SK-N-SH (cell line): ENCODE results near the gene KIF19. TPM values are rescaled to one million over a fixed set of nuclear protein-coding genes. Genes with fewer than 3 reads are reported as not detected.

ENCODE experiments used
- CTCF ChIA-PET: fragments of 300-600, 350-600 bp; formaldehyde crosslinking; extraction: SDS; loops from one replicate; lab custom pipeline; 2021; lab: Yijun Ruan, JAX
- POLR2A ChIA-PET: fragments of 350-600 bp; sonication (Branson Sonifier 250); formaldehyde crosslinking; extraction: SDS; loops from one replicate; lab custom pipeline; 2020; ENCODE audit warnings: antibody characterized with exemption, inconsistent platforms; lab: Yijun Ruan, JAX
- DNase-seq: peaks from one replicate; pipeline ENCODE4 v3.0.0; 2012
- H2AFZ ChIP-seq: fragments of 200-600 bp; sonication (generic); 2 replicates; pipeline ENCODE4 v1.8.1; 2016; ENCODE audit warnings: antibody characterized with exemption, mild to moderate bottlenecking, low read depth
- H3F3A ChIP-seq: fragments of 200-600 bp; sonication (generic); replicated peaks from 2 replicates; pipeline ENCODE3; 2016; ENCODE audit warnings: antibody characterized with exemption, mild to moderate bottlenecking; ENCODE audit not compliant: insufficient read depth
- H3K27ac ChIP-seq, 2 experiments: fragments of 200-500 bp in 1 of 2; fragments of 200-600 bp in 1 of 2; sonication (Bioruptor generic) in 1 of 2; sonication (generic), shearing (Covaris generic) in 1 of 2; 2 replicates each; pipeline versions ENCODE4 v1.5.1 to v1.6.1; 2014 to 2016; ENCODE audit warnings: low read depth in 2 of 2, inconsistent platforms in 1 of 2, low read length in 1 of 2, mild to moderate bottlenecking in 1 of 2, mixed read lengths in 1 of 2
- H3K27me3 ChIP-seq: fragments of 200-600 bp; sonication (generic), shearing (Covaris generic); 2 replicates; pipeline ENCODE4 v1.6.1; 2016; ENCODE audit warnings: mixed run types; ENCODE audit not compliant: insufficient read depth
- H3K36me3 ChIP-seq, 2 experiments: fragments of 200-500 bp in 1 of 2; fragments of 200-600 bp in 1 of 2; sonication (Bioruptor generic) in 1 of 2; sonication (generic) in 1 of 2; replicated peaks in 1 of 2; 2 replicates each; pipeline versions ENCODE3 to v1.5.1; 2014 to 2016; ENCODE audit warnings: low read length in 1 of 2, mild to moderate bottlenecking in 1 of 2; ENCODE audit not compliant: insufficient read depth in 2 of 2, control insufficient read depth in 1 of 2
- H3K4me1 ChIP-seq, 2 experiments: fragments of 200-500 bp in 1 of 2; fragments of 200-600 bp in 1 of 2; sonication (Bioruptor generic) in 1 of 2; sonication (generic), shearing (Covaris generic) in 1 of 2; 2 replicates each; pipeline versions ENCODE4 v1.5.1 to v1.6.1; 2014 to 2016; ENCODE audit warnings: low read depth in 1 of 2, low read length in 1 of 2, mixed run types in 1 of 2; ENCODE audit not compliant: insufficient read depth in 2 of 2, control insufficient read depth in 1 of 2
- H3K4me2 ChIP-seq: fragments of 200-600 bp; sonication (generic), shearing (Covaris generic); 2 replicates; pipeline ENCODE4 v1.6.1; 2017; ENCODE audit warnings: mixed run types
- H3K4me3 ChIP-seq, 2 experiments: fragments of 200-500 bp in 1 of 2; fragments of 200-600 bp in 1 of 2; sonication (Bioruptor generic) in 1 of 2; sonication (generic), shearing (Covaris generic) in 1 of 2; 2 replicates each; pipeline versions ENCODE4 v1.5.1 to v1.8.1; 2014 to 2016; ENCODE audit warnings: low read depth in 2 of 2, inconsistent platforms in 1 of 2, low read length in 1 of 2, mild to moderate bottlenecking in 1 of 2, mixed read lengths in 1 of 2, moderate library complexity in 1 of 2
- H3K79me2 ChIP-seq: fragments of 200-600 bp; sonication (generic); 2 replicates; pipeline ENCODE4 v1.8.1; 2017; ENCODE audit warnings: mild to moderate bottlenecking; ENCODE audit not compliant: insufficient read depth
- H3K9ac ChIP-seq: fragments of 200-600 bp; sonication (generic); 2 replicates; pipeline ENCODE4 v1.6.1; 2017; ENCODE audit warnings: mixed run types
- H3K9me2 ChIP-seq: fragments of 200-600 bp; sonication (generic); 2 replicates; pipeline ENCODE4 v1.6.1; 2017; ENCODE audit warnings: mixed run types
- H3K9me3 ChIP-seq: fragments of 200-600 bp; sonication (generic); 2 replicates; pipeline ENCODE4 v1.6.1; 2017; ENCODE audit warnings: mixed run types, mild to moderate bottlenecking, moderate library complexity
- H4K20me1 ChIP-seq: fragments of 200-600 bp; sonication (generic); 2 replicates; pipeline ENCODE4 v1.6.1; 2017; ENCODE audit warnings: mild to moderate bottlenecking, mixed run types; ENCODE audit not compliant: insufficient read depth
- CHD2 ChIP-seq: fragments of 150-350 bp; IDR thresholded peaks from 2 replicates; pipeline ENCODE4 v1.6.1; 2018; ENCODE audit warnings: low read length; ENCODE audit not compliant: partially characterized antibody
- EZH2phosphoT487 ChIP-seq: fragments of 200-600 bp; sonication (generic); IDR thresholded peaks from 2 replicates; pipeline ENCODE4 v1.6.1; 2017; ENCODE audit warnings: low read depth, mixed run types, mild to moderate bottlenecking, antibody characterized with exemption, moderate library complexity, borderline replicate concordance
- FOSL2 ChIP-seq: IDR thresholded peaks from 2 replicates; pipeline ENCODE4 v1.4.0; 2012; ENCODE audit warnings: low read depth, mild to moderate bottlenecking, moderate library complexity, borderline replicate concordance
- FOXJ3 ChIP-seq: sonication (generic); formaldehyde crosslinking; IDR thresholded peaks from 2 replicates; pipeline ENCODE4 v1.5.1; 2020; ENCODE audit warnings: mild to moderate bottlenecking, missing genetic modification reagents
- GABPA ChIP-seq: IDR thresholded peaks from 2 replicates; pipeline ENCODE4 v1.4.0; 2012; ENCODE audit warnings: low read depth, mild to moderate bottlenecking
- GATA2 ChIP-seq: sonication (generic); formaldehyde crosslinking; IDR thresholded peaks from 2 replicates; pipeline ENCODE4 v1.5.0; 2020; ENCODE audit warnings: mild to moderate bottlenecking, missing genetic modification reagents
- IRF3 ChIP-seq: fragments of 150-350 bp; IDR thresholded peaks from 2 replicates; pipeline ENCODE4 v1.6.1; 2016; ENCODE audit warnings: mild to moderate bottlenecking, low read depth, low read length
- MEF2A ChIP-seq: IDR thresholded peaks from 2 replicates; pipeline ENCODE4 v1.4.0; 2012; ENCODE audit warnings: low read depth, borderline replicate concordance
- NFIC ChIP-seq: IDR thresholded peaks from 2 replicates; pipeline ENCODE4 v1.4.0; 2012; ENCODE audit warnings: borderline replicate concordance
- NRF1 ChIP-seq: IDR thresholded peaks from 2 replicates; pipeline ENCODE4 v1.6.1; 2012; ENCODE audit warnings: low read depth, mild to moderate bottlenecking, low read length
- RCOR1 ChIP-seq: fragments of 150-350 bp; IDR thresholded peaks from 2 replicates; pipeline ENCODE4 v1.6.1; 2017; ENCODE audit warnings: antibody characterized with exemption, low read length
- RFX5 ChIP-seq: IDR thresholded peaks from 2 replicates; pipeline ENCODE4 v1.6.1; 2012; ENCODE audit warnings: mild to moderate bottlenecking, improper control_type of control experiment, low read length
- RXRA ChIP-seq: IDR thresholded peaks from 2 replicates; pipeline ENCODE4 v1.4.0; 2012; ENCODE audit warnings: low read depth, mild to moderate bottlenecking, borderline replicate concordance
- SMC3 ChIP-seq: IDR thresholded peaks from 2 replicates; pipeline ENCODE4 v1.6.1; 2012; ENCODE audit warnings: low read depth, low read length, improper control_type of control experiment
- TAF1 ChIP-seq: IDR thresholded peaks from 2 replicates; pipeline ENCODE4 v1.6.1; 2012; ENCODE audit warnings: low read depth, mild to moderate bottlenecking, low read length, moderate library complexity, borderline replicate concordance
- TCF12 ChIP-seq: IDR thresholded peaks from 2 replicates; pipeline ENCODE4 v1.4.0; 2012
- TEAD4 ChIP-seq: IDR thresholded peaks from 2 replicates; pipeline ENCODE4 v1.4.0; 2012; ENCODE audit warnings: mild to moderate bottlenecking, borderline replicate concordance; ENCODE audit not compliant: insufficient read depth
- USF1 ChIP-seq: IDR thresholded peaks from 2 replicates; pipeline ENCODE4 v1.4.0; 2012; ENCODE audit warnings: low read depth, borderline replicate concordance
- ZBTB33 ChIP-seq: IDR thresholded peaks from 2 replicates; pipeline ENCODE4 v1.4.0; 2012; ENCODE audit warnings: low read depth, borderline replicate concordance
- WGBS: methylation state at CpG from one replicate; pipeline ENCODE4 v1.1.6; 2017; ENCODE audit warnings: low lambda C conversion rate; 5-methylcytosine and 5-hydroxymethylcytosine counted together
- polyA plus RNA-seq, 3 experiments: library from polyadenylated mRNA; depleted of rRNA; stranded (reverse); fragments of >200 nt; gene quantifications; 2 replicates each; pipeline ENCODE4 v1.2.3, GENCODE V29; 2012

The KIF19 gene
- polyA plus RNA-seq, 1 of the 3 experiments (the other 2 are of a cell fraction) = not detected

- no peaks in the 10 kb centered on the region for H4K20me1 ChIP-seq
- no peak overlapping the region for H3K4me3 ChIP-seq
- H3K36me3 ChIP-seq = no peaks in the 10 kb centered on the region
- H2AFZ ChIP-seq = no peak overlapping the region
- H3K4me2 ChIP-seq = no peak overlapping the region
- TF ChIP-seq ZBTB33 = no peak
- no peak for TF ChIP-seq SMC3
- no peak for TF ChIP-seq FOXJ3 (CRISPR knock-in tag)
- TF ChIP-seq GABPA = no peak
- no peak for TF ChIP-seq GATA2 (CRISPR knock-in tag)
- TF ChIP-seq EZH2phosphoT487 = no peak
- TF ChIP-seq, all 33 proteins: peak for 0
- CTCF ChIA-PET = interaction anchor here (6.7 to 8.6 kb wide), 2 partner anchors 16 to 61 kb away, joined by 67 to 80 read pairs; no protein-coding TSS in a partner anchor
- Histone ChIP-seq H3F3A (no peaks in the 10 kb centered on the region), H3K27ac (no peak overlapping the region), H3K27me3 (no peaks in the 10 kb centered on the region), H3K9me3 (no peaks in the 10 kb centered on the region), H3K9me2 (no peaks in the 10 kb centered on the region), H3K9ac (no peak overlapping the region), H3K79me2 (no peaks in the 10 kb centered on the region), H3K4me1 (no peaks in the 10 kb centered on the region; a peak in 1 of 4 replicates)
- WGBS = 43% methylated on average over 4 of the region's 4 CpGs
- DNase-seq = no peak
- POLR2A ChIA-PET = no interaction called here
Measured at GRCh38 chr17:74396567-74396966, 70.5 kb downstream of the KIF19 start.

GRCh38 chr17:74402048-74402447 is 76.0 kb downstream of the KIF19 start:
- ChIA-PET POLR2A (no interaction called here), CTCF (interaction anchor here (0.7 to 2.5 kb wide), 6 partner anchors 14 to 55 kb away, joined by 3 to 16 read pairs (median 4); no protein-coding TSS in a partner anchor)
- no peaks in the 10 kb centered on the region for H3K9me3 ChIP-seq
- TF ChIP-seq CHD2 (no peak), RCOR1 (no peak), IRF3 (no peak), TEAD4 (no peak), FOXJ3 (CRISPR knock-in tag) (no peak), FOSL2 (no peak), ZBTB33 (no peak), RFX5 (no peak), GABPA (no peak), NRF1 (no peak), NFIC (no peak), USF1 (no peak), TAF1 (no peak), TCF12 (no peak), MEF2A (no peak), RXRA (no peak)
- no peak overlapping the region for H3K27ac ChIP-seq
- no peak overlapping the region for H2AFZ ChIP-seq
- peaks cover 0 to 6% of the 10 kb centered on the region in 2 experiments; a peak in 1 of 4 replicates for H3K4me1 ChIP-seq
- H3K27me3 ChIP-seq = no peaks in the 10 kb centered on the region
- no peaks in the 10 kb centered on the region for H4K20me1 ChIP-seq
- H3K4me2 ChIP-seq = no peak overlapping the region
- no peaks in the 10 kb centered on the region for H3K9me2 ChIP-seq
- no peaks in the 10 kb centered on the region for H3K79me2 ChIP-seq
- no peak overlapping the region for H3K4me3 ChIP-seq
- 42% methylated on average over 7 of the region's 7 CpGs for WGBS
- no peak overlapping the region for H3K9ac ChIP-seq
- no peaks in the 10 kb centered on the region for H3F3A ChIP-seq
- no peak for DNase-seq
- no peaks in the 10 kb centered on the region for H3K36me3 ChIP-seq
